Subcutaneous abdominal adipose tissue (tissue), 5 donors: ENCODE measurements around the gene CORO7.
"Not testable (repeated sequence)": the region's sequence is repeated elsewhere in the genome, so short reads cannot be mapped to it uniquely, and the experiment has no call there.

Source experiments
- H3K27ac ChIP-seq: one replicate; pipeline ENCODE4 v1.7.0; 2013; ENCODE audit warnings: low read depth, mild to moderate bottlenecking, inconsistent platforms, low read length, moderate library complexity
- H3K27me3 ChIP-seq, 5 donors: one replicate each; pipeline ENCODE4 v1.7.0; 2013; ENCODE audit warnings: low read length in 5 of 5, inconsistent platforms in 1 of 5; ENCODE audit not compliant: control insufficient read depth in 5 of 5, insufficient read depth in 4 of 5
- H3K36me3 ChIP-seq, 5 donors: one replicate each; pipeline ENCODE4 v1.7.0; 2013; ENCODE audit warnings: low read length in 5 of 5; ENCODE audit not compliant: control insufficient read depth in 5 of 5, insufficient read depth in 5 of 5
- H3K4me1 ChIP-seq, 5 donors: one replicate each; pipeline ENCODE4 v1.7.0; 2013; ENCODE audit warnings: low read length in 5 of 5, mild to moderate bottlenecking in 3 of 5, moderate library complexity in 1 of 5; ENCODE audit not compliant: control insufficient read depth in 5 of 5, insufficient read depth in 5 of 5
- H3K4me3 ChIP-seq, 5 donors: one replicate each; pipeline ENCODE4 v1.7.0; 2013; ENCODE audit warnings: low read length in 5 of 5, low read depth in 1 of 5
- H3K9ac ChIP-seq, 5 donors: one replicate each; pipeline ENCODE4 v1.7.0; 2013; ENCODE audit warnings: low read length in 5 of 5, mild to moderate bottlenecking in 4 of 5, moderate library complexity in 3 of 5
- H3K9me3 ChIP-seq, 5 donors: one replicate each; pipeline ENCODE4 v1.7.0; 2013; ENCODE audit warnings: low read length in 5 of 5; ENCODE audit not compliant: control insufficient read depth in 5 of 5
- donor health status: healthy.
- donor health status: healthy.
- donor health status: healthy.
- donor health status: healthy.
- donor health status: healthy.

Gene CORO7

DNA sequence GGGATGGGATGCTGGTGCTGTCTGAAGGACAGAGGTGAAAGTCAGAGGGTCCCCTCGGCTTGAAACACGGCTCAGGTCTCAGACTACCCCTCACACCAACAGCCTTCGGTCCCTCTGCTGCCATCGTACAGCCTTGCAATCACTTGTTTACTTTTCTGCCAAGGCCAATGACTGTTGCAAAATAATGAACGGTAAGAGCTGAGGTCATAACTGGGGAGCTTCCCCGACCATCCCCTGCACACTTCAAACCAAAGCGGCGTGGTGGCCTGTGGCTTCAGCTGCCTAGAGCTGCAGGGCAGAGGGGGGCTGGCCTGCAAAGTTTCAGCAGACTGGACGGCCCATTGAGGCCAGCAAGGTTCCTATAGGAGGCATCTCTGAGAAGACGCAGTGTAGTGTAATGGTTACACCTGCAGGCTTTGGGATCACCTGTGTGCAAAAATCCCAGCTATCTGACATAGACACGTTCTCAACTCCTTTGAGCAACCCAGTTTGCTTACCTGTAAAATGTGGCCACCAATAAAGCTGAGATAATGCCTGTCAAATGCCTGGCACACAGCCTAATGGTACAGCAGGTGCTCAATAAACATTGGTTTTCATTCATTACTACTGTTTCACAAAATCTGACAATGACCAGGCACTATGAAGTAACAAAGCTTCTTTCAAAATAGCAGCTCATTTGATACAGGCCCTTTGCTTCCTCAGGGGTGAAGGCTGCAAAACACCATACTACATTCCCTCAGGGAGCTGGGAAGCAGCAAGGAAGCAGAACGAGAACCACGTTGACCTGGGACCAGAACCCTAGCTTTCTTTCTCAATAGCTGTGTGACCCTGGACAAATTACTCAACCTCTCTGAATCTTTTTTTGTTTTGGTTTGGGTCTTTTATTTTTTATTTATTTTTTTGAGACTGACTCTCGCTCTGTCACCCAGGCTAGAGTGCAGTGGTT, 70.3 kb downstream of the CORO7 start:
- no peak overlapping the region for H3K4me3 ChIP-seq
- no peaks in the 10 kb centered on the region for H3K9me3 ChIP-seq
- H3K9ac ChIP-seq = no peak overlapping the region
- no peak overlapping the region for H3K27ac ChIP-seq
- H3K36me3 ChIP-seq = peaks cover 0 to 13% (median 2%) of the 10 kb centered on the region in 5 donors
- no peaks in the 10 kb centered on the region for H3K27me3 ChIP-seq
- H3K4me1 ChIP-seq = peaks cover 3 to 43% (median 40%) of the 10 kb centered on the region in 5 donors

DNA sequence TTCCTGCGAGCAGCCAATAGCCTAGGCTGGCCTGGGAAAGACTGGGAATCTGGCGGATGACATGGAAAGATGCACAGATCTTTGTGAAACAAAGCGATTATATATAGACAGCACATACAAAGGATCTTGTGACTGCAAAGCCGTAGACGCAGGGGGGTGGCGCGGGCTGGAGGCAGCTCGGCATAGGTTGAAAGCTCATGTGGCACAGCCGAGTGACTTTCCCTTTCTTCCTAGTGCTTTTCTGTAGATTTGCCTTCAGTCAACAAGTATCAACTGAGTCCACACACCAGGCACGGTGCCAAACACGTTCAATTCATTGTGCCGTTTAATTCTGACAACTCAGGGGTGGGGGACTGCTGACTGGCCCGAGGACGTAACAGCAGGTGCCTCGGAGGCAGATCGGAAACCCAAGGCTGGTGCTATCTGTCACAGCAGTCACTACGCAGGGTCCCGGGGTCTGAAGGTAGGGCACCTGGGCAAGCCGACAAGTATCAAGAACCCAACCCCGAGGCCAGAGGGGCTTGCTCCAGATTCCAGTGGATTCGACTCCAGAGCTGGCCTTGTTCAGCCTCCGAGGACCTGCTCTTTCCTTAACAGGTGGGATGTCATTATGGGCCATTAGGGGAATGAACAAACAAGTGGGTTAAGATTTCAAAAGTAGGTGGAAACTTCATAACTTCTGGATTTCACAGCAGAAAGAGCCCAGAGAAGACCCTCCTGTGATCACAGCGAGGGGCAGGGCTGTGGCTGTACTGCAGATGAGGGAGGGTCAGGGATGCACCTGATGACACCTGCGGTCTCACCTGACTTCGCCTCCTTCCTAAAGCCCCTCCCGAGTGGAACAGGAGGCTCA, 71.2 kb downstream of the CORO7 start:
- no peak overlapping the region for H3K9ac ChIP-seq
- no peak overlapping the region for H3K27ac ChIP-seq
- H3K4me3 ChIP-seq = no peak overlapping the region

DNA sequence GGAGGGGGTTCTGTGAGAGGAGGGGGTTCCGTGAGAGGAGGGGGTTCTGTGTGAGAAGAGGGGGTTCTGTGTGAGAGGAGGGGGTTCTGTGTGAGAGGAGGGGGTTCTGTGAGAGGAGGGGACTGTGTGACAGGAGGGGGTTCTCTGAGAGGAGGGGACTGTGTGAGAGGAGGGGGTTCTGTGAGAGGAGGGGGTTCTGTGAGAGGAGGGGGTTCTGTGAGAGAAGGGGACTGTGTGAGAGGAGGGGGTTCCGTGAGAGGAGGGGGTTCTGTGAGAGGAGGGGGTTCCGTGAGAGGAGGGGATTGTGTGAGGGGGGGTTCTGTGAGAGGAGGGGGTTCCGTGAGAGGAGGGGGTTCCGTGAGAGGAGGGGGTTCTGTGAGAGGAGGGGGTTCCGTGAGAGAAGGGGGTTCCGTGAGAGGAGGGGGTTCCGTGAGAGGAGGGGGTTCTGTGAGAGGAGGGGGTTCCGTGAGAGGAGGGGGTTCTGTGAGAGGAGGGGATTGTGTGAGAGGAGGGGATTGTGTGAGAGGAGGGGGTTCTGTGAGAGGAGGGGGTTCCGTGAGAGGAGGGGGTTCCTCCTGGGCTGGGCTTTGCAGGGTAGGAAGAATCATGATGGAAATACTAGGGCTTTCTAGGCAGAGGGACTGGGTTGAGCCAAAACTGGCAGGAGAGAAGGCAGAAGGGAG, 72.0 kb downstream of the CORO7 start:
- H3K9ac ChIP-seq, H3K27ac ChIP-seq, H3K9me3 ChIP-seq, H3K4me3 ChIP-seq, H3K27me3 ChIP-seq: not testable (repeated sequence)
- Histone ChIP-seq H3K4me1 (peaks cover 3 to 35% (median 29%) of the 10 kb centered on the region in 5 donors), H3K36me3 (peaks cover 0 to 28% (median 11%) of the 10 kb centered on the region in 5 donors)

More for the DNA sequence above, 71.2 kb downstream of the CORO7 start:
- Histone ChIP-seq H3K27me3 (no peaks in the 10 kb centered on the region), H3K4me1 (peaks cover 3 to 37% (median 34%) of the 10 kb centered on the region in 5 donors), H3K36me3 (peaks cover 0 to 22% (median 8%) of the 10 kb centered on the region in 5 donors), H3K9me3 (no peaks in the 10 kb centered on the region)

DNA sequence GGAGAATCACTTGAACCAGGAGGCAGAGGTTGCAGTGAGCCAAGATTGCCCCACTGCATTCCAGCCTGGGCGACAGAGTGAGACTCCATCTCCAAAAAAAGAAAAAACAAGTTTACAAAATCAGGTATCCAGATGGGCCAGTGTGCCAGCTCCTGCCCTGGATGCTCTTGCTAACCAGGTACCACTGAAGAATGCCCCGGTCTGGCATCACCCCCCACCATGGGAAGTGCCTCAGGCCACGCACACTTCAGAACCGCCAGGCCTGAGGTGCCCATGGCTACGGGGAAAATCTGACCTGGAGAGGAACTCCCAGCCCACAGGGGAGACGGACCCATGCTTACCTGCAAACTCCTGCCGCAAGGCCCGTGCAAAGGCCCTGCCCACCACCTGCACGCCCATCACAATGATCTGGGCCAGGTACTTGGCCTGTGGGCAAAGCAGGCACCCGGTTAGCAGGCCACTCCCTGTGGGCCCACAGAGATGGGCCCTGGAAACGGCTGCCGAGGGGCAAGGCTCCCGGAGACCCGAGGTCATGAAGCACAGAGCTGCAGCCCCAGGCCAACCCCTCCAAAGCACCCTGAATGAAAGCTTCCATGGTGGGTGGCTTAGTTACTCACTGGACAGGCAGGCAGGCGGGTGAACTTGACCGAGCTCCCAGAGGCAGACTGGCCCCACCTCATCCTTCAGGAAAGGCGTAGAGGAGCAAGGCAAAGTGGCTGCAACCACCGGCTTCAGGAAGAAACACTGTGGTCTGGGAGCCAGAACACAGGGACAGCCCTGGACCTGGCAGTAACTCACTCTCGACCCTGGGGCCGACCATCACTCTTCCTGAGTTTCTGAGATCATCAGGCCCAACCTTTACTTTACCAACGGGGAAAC, 73.3 kb downstream of the CORO7 start:
- no peak overlapping the region for H3K27ac ChIP-seq
- peaks cover 3 to 33% (median 27%) of the 10 kb centered on the region in 5 donors for H3K4me1 ChIP-seq
- H3K36me3 ChIP-seq = peaks cover 0 to 35% (median 19%) of the 10 kb centered on the region in 5 donors
- no peak overlapping the region for H3K9ac ChIP-seq
- no peaks in the 10 kb centered on the region for H3K9me3 ChIP-seq
- H3K4me3 ChIP-seq = no peak overlapping the region
- H3K27me3 ChIP-seq = no peaks in the 10 kb centered on the region

DNA sequence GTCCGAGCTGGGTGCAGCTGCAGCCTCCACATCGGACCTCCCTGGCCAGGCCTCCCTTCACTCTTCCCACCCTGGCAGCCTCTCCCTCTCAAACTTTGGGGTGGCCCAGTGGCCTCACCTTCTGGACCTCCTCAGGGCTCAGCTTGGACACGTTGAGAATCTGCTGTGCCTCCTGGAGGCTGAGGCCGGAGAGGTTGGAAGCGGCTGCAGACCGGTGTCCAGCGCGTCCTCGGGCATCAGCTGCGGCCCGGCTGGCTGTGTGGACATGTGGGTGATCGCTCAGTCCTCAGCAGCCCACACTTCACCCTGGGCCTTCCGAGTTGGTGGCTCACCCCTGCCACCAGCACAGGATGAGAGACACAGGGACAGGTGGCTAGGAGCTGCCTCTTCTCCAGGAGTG, 75.1 kb downstream of the CORO7 start:
- Histone ChIP-seq H3K27me3 (no peaks in the 10 kb centered on the region), H3K4me1 (peaks cover 1 to 19% (median 8%) of the 10 kb centered on the region in 5 donors), H3K9ac (no peak overlapping the region), H3K4me3 (no peak overlapping the region), H3K9me3 (no peaks in the 10 kb centered on the region), H3K36me3 (peaks cover 0 to 41% (median 26%) of the 10 kb centered on the region in 5 donors), H3K27ac (no peak overlapping the region)

DNA sequence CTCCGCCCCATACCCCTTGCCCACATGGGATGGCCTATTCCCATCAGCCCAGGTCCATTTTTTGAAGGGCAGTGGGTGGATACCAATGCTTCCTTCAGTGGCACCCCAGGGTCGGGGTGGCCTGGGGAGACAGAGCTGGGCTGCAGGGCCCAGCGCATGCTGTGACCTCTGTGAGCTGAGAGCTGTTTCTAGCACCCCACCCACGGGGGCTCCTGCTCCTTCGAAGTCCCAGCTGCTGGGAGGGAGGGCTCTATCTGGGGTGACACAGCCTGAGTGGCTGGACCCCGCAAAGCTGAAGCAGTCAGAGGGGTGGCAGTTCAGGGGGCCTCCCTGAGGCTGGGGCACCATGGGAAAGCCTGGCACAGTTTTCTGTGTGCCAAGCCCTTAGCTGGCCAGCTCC, 76.0 kb downstream of the CORO7 start:
- no peak overlapping the region for H3K9ac ChIP-seq
- H3K36me3 ChIP-seq = peaks cover 0 to 49% (median 32%) of the 10 kb centered on the region in 5 donors
- no peak overlapping the region for H3K27ac ChIP-seq

DNA sequence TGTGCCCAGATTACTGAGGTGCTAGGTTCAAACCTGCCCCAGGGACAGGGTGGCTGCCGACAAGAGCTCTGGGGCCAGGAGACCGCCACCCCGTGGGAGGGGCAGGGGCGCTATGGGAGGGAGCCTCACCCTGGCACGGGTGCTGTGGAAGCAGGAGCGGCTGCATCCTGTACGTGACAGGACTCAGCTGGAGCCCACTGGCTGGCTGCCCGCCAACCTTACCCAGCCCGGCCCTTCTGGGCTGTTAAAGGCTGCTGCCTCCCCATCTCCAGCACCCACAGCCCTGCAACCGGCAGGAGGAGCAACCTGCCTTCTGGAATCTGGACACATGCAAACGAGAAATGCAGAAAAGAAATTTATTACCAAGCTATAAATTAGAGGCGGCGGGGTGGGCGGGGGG, 76.5 kb downstream of the CORO7 start:
- Histone ChIP-seq H3K4me1 (peaks cover 0 to 13% (median 0%) of the 10 kb centered on the region in 5 donors), H3K27ac (no peak overlapping the region), H3K36me3 (peaks cover 0 to 54% (median 36%) of the 10 kb centered on the region in 5 donors), H3K9ac (no peak overlapping the region), H3K27me3 (no peaks in the 10 kb centered on the region), H3K9me3 (no peaks in the 10 kb centered on the region), H3K4me3 (no peak overlapping the region)

More for the DNA sequence above, 76.0 kb downstream of the CORO7 start:
- peaks cover 0 to 13% (median under 1%) of the 10 kb centered on the region in 5 donors for H3K4me1 ChIP-seq
- H3K9me3 ChIP-seq = no peaks in the 10 kb centered on the region
- H3K27me3 ChIP-seq = no peaks in the 10 kb centered on the region
- H3K4me3 ChIP-seq = no peak overlapping the region

DNA sequence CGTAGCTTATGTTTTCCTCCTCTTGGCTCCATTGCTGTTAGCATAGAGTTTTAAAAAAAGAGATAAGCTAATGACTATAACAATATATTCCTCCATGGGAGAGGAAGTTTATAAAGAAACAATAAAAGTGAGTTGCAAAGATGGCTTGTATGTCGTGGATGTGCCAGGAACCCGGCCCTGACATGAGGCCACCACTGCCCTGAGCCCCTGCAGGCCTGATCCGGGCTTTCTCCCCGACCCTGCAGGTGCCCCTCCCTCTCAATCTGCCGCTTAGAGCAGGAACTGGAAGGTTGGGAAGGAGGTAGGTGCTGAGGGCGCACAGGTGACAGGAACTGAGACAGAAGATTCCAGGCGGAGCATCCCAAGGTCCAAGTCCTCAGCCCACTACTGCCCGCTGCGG, 76.9 kb downstream of the CORO7 start:
- no peak overlapping the region for H3K4me3 ChIP-seq
- no peaks in the 10 kb centered on the region for H3K9me3 ChIP-seq
- H3K27ac ChIP-seq = no peak overlapping the region
- H3K27me3 ChIP-seq = no peaks in the 10 kb centered on the region
- H3K9ac ChIP-seq = no peak overlapping the region
- H3K4me1 ChIP-seq = peaks cover 0 to 13% (median 0%) of the 10 kb centered on the region in 5 donors
- H3K36me3 ChIP-seq = peaks cover 0 to 58% (median 36%) of the 10 kb centered on the region in 5 donors
